Hepatocyte (in vitro differentiated cells): Measurements from ENCODE around the gene GIMAP2. TPM values are rescaled to one million over a fixed set of nuclear protein-coding genes. Genes with fewer than 3 reads are reported as not detected.
A peak's percentile ranks its signal among the peaks of the same experiment; 100 is the strongest.

Source experiments
- DNase-seq: peaks from one replicate; pipeline ENCODE4 v3.0.0-alpha.2; 2016; ENCODE audit warnings: low spot score
- H2AFZ ChIP-seq: fragments of 200-600 bp; sonication (generic); 2 replicates; pipeline ENCODE4 v1.6.0; 2016; ENCODE audit warnings: antibody characterized with exemption, mild to moderate bottlenecking
- H3K27ac ChIP-seq: fragments of 200-600 bp; sonication (generic); 2 replicates; pipeline ENCODE4 v1.5.1; 2016; ENCODE audit warnings: mild to moderate bottlenecking
- H3K27me3 ChIP-seq: fragments of 200-600 bp; sonication (generic); 2 replicates; pipeline ENCODE4 v1.6.1; 2016
- H3K36me3 ChIP-seq: fragments of 200-600 bp; sonication (generic); replicated peaks from 2 replicates; pipeline ENCODE4 v1.5.1; 2016; ENCODE audit warnings: low read depth; ENCODE audit not compliant: insufficient read depth
- H3K4me1 ChIP-seq: fragments of 200-600 bp; sonication (generic); 2 replicates; pipeline ENCODE4 v1.5.1; 2016; ENCODE audit warnings: mild to moderate bottlenecking, moderate library complexity; ENCODE audit not compliant: insufficient read depth
- H3K4me2 ChIP-seq: fragments of 200-600 bp; sonication (generic); 2 replicates; pipeline ENCODE4 v1.6.0; 2016
- H3K4me3 ChIP-seq: fragments of 200-600 bp; sonication (generic); 2 replicates; pipeline ENCODE4 v1.5.1; 2016; ENCODE audit warnings: mild to moderate bottlenecking
- H3K79me2 ChIP-seq: fragments of 200-600 bp; sonication (generic); 2 replicates; pipeline ENCODE4 v1.6.0; 2017; ENCODE audit warnings: mild to moderate bottlenecking
- H3K9me2 ChIP-seq: fragments of 200-600 bp; sonication (generic); replicated peaks from 2 replicates; pipeline ENCODE4 v1.6.0; 2017; ENCODE audit warnings: mild to moderate bottlenecking; ENCODE audit not compliant: insufficient read depth
- H3K9me3 ChIP-seq: fragments of 200-600 bp; sonication (generic); 2 replicates; pipeline ENCODE4 v1.5.1; 2016; ENCODE audit warnings: low read depth, mild to moderate bottlenecking
- H4K20me1 ChIP-seq: fragments of 200-600 bp; sonication (generic); 2 replicates; pipeline ENCODE4 v1.6.0; 2016; ENCODE audit warnings: mild to moderate bottlenecking; ENCODE audit not compliant: insufficient read depth, poor library complexity, severe bottlenecking
- CTCF ChIP-seq: fragments of 200-600 bp; sonication (generic); IDR thresholded peaks from 2 replicates; pipeline ENCODE4 v1.5.1; 2016; ENCODE audit warnings: antibody characterized with exemption, mild to moderate bottlenecking; ENCODE audit not compliant: poor library complexity
- EZH2 ChIP-seq: fragments of 200-600 bp; sonication (generic); IDR thresholded peaks from 2 replicates; pipeline ENCODE4 v1.6.1; 2016; ENCODE audit warnings: antibody characterized with exemption, mild to moderate bottlenecking, borderline replicate concordance
- EZH2phosphoT487 ChIP-seq: fragments of 200-600 bp; sonication (generic); IDR thresholded peaks from one replicate; pipeline ENCODE4 v1.6.1; 2018; ENCODE audit warnings: antibody characterized with exemption, mild to moderate bottlenecking, low read depth, moderate library complexity; ENCODE audit not compliant: unreplicated experiment, severe bottlenecking
- WGBS: methylation state at CpG from one replicate; pipeline ENCODE4 v1.1.6; 2016; ENCODE audit warnings: low lambda C conversion rate; ENCODE audit errors: missing lambda C conversion rate; 5-methylcytosine and 5-hydroxymethylcytosine counted together
- polyA plus RNA-seq: library from polyadenylated mRNA; unstranded; fragments of >200 nt; fragmentation: Nextera tagmentation; extraction: Ambion mirVana; gene quantifications from 2 replicates; pipeline ENCODE4 v1.2.1, GENCODE V29; 2016
- total RNA-seq: library from RNA; depleted of rRNA; stranded (reverse); fragments of >200 nt; gene quantifications from 2 replicates; pipeline ENCODE4 v1.2.3, GENCODE V29; 2014

Gene GIMAP2
- total and polyA plus RNA-seq, 2 experiments from 2014 or later = 0.23 to 1.4 TPM

- Histone ChIP-seq H4K20me1 (no peaks in the 10 kb centered on the region), H3K4me2 (peak overlapping the region; percentile 65), H3K9me2 (no peaks in the 10 kb centered on the region), H3K27me3 (no peaks in the 10 kb centered on the region), H3K4me3 (no peak overlapping the region), H3K9me3 (no peaks in the 10 kb centered on the region), H3K36me3 (no peaks in the 10 kb centered on the region), H3K79me2 (no peaks in the 10 kb centered on the region), H2AFZ (peak overlapping the region; percentile 53), H3K4me1 (no peaks in the 10 kb centered on the region), H3K27ac (peak overlapping the region; percentile 27)
- DNase-seq = no peak
- TF ChIP-seq CTCF = no peak
- no peak for TF ChIP-seq EZH2phosphoT487
- no peak for TF ChIP-seq EZH2
- WGBS = 85% methylated on average over 8 of the region's 9 CpGs
Observed at GRCh38 chr7:150686030-150686631, 625 bp downstream of the GIMAP2 start.

GRCh38 chr7:150688630-150689029 is 3.1 kb downstream of the GIMAP2 start:
- WGBS = 85% methylated on average over 6 of the region's 6 CpGs
- no peak for TF ChIP-seq CTCF
- no peak for TF ChIP-seq EZH2phosphoT487
- no peak for TF ChIP-seq EZH2
- Histone ChIP-seq H3K27ac (no peak overlapping the region), H3K4me3 (no peak overlapping the region), H4K20me1 (no peaks in the 10 kb centered on the region), H2AFZ (no peak overlapping the region), H3K36me3 (no peaks in the 10 kb centered on the region), H3K79me2 (no peaks in the 10 kb centered on the region), H3K4me1 (no peaks in the 10 kb centered on the region), H3K9me3 (no peaks in the 10 kb centered on the region), H3K9me2 (no peaks in the 10 kb centered on the region), H3K27me3 (no peaks in the 10 kb centered on the region), H3K4me2 (no peak overlapping the region)
- DNase-seq = no peak

- no peaks in the 10 kb centered on the region for H3K9me3 ChIP-seq
- 68% methylated on average over 2 of the region's 2 CpGs for WGBS
- TF ChIP-seq EZH2 = no peak
- no peak for TF ChIP-seq EZH2phosphoT487
- TF ChIP-seq CTCF = no peak
- H3K4me1 ChIP-seq = no peaks in the 10 kb centered on the region
- no peaks in the 10 kb centered on the region for H4K20me1 ChIP-seq
- no peak overlapping the region for H3K27ac ChIP-seq
- no peak for DNase-seq
- H3K36me3 ChIP-seq = no peaks in the 10 kb centered on the region
- no peaks in the 10 kb centered on the region for H3K9me2 ChIP-seq
- no peak overlapping the region for H3K4me3 ChIP-seq
- no peaks in the 10 kb centered on the region for H3K79me2 ChIP-seq
- no peak overlapping the region for H3K4me2 ChIP-seq
- H2AFZ ChIP-seq = no peak overlapping the region
- H3K27me3 ChIP-seq = no peaks in the 10 kb centered on the region
Observed at GRCh38 chr7:150695654-150696053, 10.1 kb downstream of the GIMAP2 start.

GRCh38 chr7:150703209-150703608 is 17.7 kb downstream of the GIMAP2 start:
- no peaks in the 10 kb centered on the region for H3K36me3 ChIP-seq
- no peak for TF ChIP-seq EZH2
- TF ChIP-seq CTCF = no peak
- TF ChIP-seq EZH2phosphoT487 = no peak
- H3K27me3 ChIP-seq = no peaks in the 10 kb centered on the region
- H3K9me3 ChIP-seq = peaks cover 8% of the 10 kb centered on the region
- no peak for DNase-seq
- H3K27ac ChIP-seq = no peak overlapping the region
- no peaks in the 10 kb centered on the region for H3K79me2 ChIP-seq
- H2AFZ ChIP-seq = no peak overlapping the region
- no peaks in the 10 kb centered on the region for H3K9me2 ChIP-seq
- H3K4me1 ChIP-seq = no peaks in the 10 kb centered on the region
- H3K4me2 ChIP-seq = no peak overlapping the region
- no peaks in the 10 kb centered on the region for H4K20me1 ChIP-seq
- WGBS = 56% methylated on average over 1 of the region's 1 CpG
- no peak overlapping the region for H3K4me3 ChIP-seq
